Measurements from ENCODE around the gene MADCAM1.

DNA sequence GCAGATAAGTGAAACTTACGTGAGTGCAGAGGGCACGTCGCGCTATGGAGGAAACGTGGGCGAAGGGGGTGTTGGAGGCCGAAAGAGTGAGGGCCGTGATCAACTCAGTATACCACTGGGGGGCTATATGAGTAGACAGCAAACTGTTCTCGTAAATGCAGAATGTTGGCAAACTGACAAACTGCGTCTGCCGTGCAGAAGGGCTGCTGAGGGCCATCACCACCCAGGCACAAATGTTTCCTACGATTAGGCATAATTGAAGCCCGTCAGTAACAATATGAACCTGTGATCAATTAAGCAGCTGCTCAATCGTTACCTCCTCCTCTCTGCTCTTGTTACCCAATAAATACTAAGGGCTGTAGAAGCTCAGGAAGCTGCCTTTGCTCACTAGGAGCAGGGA is 17.3 kb upstream of the MADCAM1 start:
- TF ChIP-seq, protein P1, sequence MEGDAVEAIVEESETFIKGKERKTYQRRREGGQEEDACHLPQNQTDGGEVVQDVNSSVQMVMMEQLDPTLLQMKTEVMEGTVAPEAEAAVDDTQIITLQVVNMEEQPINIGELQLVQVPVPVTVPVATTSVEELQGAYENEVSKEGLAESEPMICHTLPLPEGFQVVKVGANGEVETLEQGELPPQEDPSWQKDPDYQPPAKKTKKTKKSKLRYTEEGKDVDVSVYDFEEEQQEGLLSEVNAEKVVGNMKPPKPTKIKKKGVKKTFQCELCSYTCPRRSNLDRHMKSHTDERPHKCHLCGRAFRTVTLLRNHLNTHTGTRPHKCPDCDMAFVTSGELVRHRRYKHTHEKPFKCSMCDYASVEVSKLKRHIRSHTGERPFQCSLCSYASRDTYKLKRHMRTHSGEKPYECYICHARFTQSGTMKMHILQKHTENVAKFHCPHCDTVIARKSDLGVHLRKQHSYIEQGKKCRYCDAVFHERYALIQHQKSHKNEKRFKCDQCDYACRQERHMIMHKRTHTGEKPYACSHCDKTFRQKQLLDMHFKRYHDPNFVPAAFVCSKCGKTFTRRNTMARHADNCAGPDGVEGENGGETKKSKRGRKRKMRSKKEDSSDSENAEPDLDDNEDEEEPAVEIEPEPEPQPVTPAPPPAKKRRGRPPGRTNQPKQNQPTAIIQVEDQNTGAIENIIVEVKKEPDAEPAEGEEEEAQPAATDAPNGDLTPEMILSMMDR (IDR thresholded peaks at IDR 0.05): no peak
- no peak for TF ChIP-seq EZH2 (IDR thresholded peaks at IDR 0.05)

Measured in neural progenitor cell (in vitro differentiated cells).